GM19240 (cell line): Measurements from ENCODE around the gene NMNAT1.
"Not testable (repeated sequence)": the region's sequence is repeated elsewhere in the genome, so short reads cannot be mapped to it uniquely, and the experiment has no call there.

Experiments used
- DNase-seq: peaks from one replicate; pipeline ENCODE4 v3.0.0; 2011; ENCODE audit warnings: low spot score; ENCODE audit not compliant: insufficient read length

Gene NMNAT1

DNA sequence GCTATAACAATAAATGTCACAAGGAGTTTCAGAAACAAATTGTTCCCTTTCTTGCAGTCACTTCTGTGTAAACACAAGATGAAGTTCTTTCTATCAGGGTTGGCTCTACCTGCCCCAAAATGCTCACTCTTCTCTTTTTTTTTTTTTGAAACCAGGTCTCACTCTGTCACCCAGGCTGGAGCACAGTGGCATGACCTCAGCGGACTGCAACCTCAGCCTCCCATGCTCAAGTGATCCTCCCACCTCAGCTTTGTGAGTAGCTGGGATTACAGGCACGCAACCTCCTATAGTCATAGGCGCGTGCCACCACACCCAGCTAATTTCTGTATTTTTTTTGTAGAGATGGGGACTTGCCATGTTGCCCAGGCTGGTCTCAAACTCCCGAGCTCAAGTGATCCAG lies 22.7 kb upstream of the NMNAT1 start:
- no peak for DNase-seq

DNA sequence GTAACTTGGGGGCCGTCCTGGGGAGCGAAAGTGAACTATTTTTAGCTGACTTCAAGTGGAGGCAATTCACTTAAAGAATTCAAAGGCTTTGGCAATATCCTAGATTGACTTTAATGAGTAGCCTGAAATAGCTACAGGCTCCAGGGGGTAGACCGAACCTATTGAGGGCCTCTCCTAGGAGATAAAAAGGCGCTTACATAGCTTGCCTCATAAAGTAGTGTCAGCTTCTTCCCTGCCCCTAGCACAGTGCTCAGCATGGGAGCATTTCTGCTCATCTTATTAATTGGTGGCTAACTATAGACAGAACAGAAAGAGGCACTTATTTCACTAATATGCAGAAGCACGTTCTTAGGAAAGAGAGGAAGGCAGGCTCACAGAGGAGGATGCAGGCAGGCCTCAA lies 20.9 kb upstream of the NMNAT1 start:
- no peak for DNase-seq

DNA sequence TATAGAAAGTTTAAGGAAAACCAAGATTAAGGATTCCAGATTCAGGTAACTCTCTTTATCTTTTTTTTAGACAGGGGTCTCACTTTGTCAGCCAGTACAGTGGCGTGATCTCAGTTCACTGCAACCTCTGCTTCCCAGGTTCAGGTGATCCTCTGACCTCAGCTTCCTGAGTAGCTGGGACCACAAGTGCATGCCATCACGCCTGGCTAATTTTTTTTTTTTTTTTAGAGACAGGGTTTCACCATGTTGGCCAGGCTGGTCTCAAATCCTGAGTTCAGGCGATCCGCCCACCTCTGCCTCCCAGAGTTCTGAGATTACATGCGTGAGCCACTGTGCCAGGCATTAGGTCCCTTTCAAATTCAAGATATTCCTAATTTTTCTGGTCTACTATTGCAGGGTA lies 16.0 kb upstream of the NMNAT1 start:
- no peak for DNase-seq

DNA sequence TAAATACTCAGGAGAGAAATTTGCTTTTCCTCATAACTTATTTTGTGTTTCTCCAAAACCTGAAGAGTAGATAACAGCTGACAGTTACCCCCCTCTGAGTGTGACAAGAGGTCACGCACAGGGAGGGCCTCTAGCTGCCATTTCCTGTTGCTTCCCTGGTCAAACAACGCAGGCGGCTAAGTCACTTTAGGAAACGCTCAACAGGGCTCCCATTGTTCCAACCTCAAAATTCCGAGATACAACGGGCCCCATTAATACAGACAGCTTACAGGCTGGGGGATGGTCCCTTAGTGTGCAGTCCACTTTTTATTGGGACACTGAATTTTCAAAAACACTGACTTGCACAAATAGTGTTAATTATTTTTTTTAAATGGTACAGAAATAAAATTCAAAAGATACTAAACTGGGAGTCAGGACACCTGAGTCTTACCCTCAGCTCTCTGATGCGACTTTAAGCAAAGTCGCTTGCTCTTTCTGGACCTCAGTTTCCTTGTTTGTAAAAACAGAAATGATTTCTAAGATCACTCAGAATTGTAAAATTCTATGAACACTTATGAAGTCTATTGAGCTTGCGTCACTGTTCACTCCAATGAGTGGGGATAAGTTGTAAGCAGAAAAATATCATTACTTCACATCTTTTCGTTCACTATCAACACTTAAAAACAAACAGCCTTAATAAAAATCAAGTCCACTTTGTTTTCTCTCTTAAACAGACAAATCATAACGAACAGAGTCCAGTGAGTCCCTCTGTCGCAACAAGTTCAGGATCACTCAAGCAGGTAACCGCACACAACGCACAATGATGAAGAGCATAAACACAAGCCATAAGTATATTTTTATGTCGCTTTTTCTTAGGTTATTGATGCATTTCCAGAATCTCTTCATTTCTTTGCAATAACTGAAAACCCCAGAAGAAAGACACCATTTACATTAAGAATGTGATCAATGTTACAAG lies 13.6 kb upstream of the NMNAT1 start:
- no peak for DNase-seq

DNA sequence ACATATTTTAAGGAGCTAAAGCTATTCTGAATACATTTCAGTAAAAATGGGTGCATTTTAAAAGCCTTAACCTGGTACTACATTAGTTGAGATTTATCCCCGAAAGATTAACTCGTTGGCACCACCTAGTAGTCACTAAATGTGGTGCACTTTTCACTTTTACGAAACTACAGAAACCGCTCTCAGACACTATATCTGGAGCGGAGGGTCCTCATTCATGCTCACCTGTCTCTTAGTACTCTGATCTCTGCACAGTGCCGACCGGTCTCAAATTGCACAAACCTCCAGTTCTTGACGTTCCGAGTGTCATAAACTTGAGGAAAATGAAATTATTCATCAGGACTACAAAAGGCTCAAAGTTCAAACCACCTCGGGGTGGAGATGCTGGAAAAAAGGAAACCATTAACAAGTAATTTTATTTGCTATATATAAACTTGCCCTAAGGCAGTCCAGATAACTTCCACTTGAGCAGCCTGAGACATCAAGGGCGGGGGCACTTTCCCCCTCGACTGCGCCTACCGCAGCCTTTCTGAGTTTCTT lies 806 bp upstream of the NMNAT1 start:
- peak; percentile 5 for DNase-seq

DNA sequence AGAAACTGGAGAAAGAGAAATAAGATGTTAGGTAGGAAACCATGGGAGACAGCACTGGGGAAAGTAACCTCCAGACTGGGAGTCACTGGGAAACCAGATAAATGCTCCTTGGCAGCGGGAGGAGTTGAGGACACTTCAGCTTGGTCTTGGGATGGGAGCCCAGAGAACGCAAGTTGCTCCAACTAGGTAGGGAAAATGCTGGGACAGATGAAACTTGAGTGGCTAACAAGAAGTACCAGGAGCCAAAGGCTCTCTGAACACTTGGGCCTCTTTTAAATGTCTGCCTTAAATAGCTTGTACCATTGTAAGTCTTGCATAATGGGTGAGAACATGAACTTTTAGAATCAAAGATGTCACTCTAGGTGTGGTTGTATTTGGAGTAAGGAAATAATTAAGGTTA lies 3.0 kb downstream of the NMNAT1 start:
- no peak for DNase-seq

DNA sequence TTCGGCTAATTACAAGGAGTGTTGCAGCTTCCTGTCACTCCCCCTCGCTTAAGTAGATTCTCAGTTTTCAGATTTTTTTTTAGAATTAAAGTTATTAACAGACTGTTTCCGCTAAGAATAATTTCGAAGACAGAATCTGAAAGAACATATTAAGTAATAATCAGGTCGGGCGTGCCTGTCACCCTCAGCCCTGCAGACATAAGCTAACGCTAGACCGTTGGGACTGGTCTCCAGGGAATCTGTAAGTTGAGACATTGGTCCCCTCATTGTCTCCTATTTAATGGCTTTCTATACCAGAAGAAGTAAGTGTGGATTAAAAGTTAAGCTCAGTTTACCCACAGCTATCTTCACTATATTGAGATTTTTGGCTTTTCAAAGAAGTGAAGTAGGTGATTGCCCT lies 14.5 kb downstream of the NMNAT1 start:
- DNase-seq: no peak

DNA sequence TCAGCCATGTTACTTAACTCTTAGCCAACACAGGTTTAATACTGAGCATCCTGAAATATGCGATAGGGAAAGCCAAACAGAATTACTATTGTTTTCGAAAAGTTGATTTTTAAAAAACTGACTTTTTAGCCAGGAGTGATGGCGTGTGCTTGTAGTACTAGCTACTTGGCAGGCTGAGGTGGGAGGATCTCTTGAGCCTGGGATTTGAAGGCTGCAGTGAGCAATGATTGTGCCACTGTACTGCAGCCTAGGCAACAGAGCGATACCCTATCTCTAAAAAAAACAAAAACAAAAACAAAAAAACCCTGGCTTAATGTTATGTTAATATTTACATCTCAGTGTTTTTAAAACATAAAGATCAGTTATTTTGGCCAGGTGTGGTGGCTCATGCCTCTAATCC lies 16.7 kb downstream of the NMNAT1 start:
- DNase-seq: no peak

DNA sequence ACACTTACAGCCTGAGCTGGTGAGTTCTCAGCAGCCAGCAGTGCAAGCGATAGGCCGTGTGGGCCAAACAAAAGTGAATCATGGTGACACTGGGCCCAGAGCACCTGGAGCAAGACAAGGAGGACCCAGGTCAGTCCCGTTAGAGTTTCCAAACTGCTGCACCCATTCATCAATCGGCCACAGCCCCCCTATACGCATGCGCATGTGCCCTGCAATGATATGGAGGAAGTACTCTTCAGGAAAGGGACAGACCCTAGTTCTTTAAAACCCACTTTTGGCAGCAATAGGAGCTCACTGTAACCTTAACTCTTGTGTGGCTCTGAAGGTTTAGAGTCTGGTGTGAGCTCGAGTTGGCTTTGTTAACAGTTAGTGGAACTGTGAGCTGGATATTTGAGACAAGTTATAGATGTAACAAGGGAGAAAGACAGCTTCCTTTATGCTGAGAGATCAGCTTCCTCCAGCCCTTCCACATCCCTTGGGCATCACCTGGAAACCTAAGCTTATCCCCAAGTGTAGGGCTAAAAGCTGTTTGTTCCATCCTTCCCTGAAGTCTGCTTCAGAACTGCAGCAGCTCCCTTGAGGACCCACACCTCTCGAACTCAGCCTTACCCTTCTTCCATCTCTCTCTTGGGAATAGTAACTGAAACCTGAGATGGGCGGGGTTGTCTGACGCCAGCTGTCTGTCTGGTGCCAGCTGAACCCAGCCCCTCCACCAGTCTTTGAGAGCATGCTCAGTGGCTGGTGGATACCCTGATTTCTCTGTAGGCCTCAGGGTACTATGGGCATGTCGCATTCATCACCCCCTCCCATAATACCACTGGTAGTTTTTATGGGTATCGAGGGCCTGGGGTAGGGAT lies 17.7 kb downstream of the NMNAT1 start:
- peak; percentile 5 for DNase-seq

DNA sequence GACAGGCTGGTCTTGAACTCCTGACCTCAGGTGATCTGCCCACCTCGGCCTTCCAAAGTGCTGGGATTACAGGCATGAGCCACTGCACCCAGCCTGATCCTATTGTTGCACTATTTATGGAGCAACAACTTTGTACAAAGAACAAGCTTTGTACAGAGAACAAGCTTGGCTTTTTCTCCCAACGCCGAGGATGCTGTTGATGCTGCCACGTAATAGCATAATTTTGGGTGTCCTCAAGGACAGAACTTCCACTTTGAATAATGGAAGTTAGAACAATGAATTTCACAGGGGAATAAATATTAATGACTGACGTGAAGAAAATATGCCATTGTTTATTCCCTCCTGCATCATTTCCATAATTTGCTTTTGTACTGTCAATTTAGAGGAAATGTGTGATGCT lies 41.0 kb downstream of the NMNAT1 start:
- no peak for DNase-seq

DNA sequence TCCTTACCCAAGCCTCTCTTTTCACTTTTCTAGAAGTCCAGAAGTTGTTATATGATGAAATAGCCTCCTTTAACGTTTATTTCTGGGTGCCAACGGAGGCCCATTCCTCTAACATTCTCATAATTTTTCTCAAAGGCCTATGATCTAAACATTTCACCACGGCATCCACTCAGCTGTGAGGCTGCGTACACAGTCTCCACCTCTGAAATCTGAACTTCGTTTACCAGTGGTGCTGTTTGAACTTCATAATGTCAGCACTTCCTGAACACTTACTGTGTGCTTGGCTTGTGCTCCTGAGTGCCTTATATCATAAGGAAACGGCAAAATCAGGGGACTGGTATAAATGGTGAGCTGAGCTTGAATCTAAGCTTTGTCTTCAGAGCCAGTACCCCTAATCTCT lies 41.7 kb downstream of the NMNAT1 start:
- DNase-seq: no peak

DNA sequence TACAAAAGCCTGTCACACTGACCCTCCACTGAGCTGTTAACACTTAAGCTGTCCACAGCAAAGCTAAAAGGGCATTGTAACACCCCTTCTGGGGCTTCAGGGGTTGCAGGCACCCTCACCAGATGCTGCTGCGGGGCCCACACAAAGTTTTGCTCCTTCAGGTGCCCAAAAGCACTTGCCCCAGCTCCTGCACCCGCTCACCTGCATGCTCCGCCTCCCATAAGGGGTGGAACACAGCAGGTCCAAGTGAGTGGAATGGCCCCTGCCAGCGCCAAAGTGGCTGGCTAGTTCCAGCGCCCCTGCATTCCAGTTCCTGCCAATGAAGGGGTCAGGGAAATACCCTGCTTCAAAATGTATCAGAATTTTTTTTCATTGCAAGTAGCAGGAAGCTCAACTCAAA lies 46.5 kb downstream of the NMNAT1 start:
- no peak for DNase-seq

DNA sequence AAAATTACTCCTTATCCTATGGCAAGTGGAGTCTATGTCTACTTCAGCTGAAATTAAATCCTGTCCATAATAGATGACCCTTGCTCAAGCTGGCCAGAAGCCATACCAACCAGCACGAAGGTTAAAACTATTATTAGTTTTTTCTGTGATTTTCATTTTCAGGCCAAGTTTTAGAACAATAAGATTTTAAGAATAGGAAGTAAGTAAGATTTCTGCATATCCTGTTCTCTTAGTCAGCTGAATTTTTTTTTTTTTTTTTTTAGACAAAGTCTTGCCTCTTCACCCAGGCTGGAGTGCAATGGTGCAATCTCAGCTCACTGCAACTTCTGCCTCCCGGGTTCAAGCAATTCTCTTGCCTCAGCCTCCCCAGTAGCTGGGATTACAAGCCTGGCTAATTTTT lies 47.7 kb downstream of the NMNAT1 start:
- DNase-seq: no peak

DNA sequence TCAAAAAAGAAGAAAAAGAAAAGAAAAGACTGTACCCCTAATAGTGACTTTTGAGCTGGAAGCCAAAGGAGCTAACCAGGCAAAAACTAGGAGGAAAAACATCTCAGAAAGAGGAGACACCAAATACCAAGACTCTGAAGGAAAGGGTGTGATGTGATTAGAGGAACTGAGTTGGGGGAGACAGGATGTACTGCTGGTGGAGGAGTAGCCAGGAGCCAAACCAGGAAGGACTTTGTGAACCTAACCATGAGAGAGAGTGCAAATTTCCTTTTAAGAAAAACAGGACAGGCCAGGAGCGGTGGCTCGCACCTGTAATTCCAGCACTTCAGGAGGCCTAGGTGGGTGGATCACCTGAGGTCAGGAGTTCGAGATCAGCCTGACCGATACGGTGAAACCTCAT lies 49.6 kb downstream of the NMNAT1 start:
- no peak for DNase-seq

DNA sequence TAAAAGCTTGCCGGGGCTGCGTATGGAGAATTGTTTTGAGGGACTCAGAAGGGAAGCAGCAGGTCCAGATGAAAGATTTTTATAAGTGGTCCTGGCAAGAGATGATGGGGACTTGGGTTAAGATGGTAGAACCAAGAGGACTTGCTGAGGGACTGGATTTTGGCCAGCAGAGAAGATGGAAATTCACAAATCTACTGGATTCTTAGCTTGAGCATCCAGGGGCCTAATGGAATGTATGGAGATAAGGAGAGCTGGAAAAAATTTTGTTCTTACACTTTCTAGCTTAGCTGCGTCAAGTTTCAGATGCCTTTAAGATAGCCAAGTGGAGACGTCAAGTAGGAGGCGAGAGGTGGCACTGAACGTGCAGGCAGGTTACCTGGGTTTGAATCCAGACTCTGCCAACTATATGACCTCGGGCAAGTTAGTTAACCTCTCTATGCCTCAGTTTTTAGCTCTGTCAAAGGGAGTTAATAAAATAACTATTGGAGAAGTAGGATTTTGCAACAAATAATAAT lies 50.3 kb downstream of the NMNAT1 start:
- DNase-seq: no peak

DNA sequence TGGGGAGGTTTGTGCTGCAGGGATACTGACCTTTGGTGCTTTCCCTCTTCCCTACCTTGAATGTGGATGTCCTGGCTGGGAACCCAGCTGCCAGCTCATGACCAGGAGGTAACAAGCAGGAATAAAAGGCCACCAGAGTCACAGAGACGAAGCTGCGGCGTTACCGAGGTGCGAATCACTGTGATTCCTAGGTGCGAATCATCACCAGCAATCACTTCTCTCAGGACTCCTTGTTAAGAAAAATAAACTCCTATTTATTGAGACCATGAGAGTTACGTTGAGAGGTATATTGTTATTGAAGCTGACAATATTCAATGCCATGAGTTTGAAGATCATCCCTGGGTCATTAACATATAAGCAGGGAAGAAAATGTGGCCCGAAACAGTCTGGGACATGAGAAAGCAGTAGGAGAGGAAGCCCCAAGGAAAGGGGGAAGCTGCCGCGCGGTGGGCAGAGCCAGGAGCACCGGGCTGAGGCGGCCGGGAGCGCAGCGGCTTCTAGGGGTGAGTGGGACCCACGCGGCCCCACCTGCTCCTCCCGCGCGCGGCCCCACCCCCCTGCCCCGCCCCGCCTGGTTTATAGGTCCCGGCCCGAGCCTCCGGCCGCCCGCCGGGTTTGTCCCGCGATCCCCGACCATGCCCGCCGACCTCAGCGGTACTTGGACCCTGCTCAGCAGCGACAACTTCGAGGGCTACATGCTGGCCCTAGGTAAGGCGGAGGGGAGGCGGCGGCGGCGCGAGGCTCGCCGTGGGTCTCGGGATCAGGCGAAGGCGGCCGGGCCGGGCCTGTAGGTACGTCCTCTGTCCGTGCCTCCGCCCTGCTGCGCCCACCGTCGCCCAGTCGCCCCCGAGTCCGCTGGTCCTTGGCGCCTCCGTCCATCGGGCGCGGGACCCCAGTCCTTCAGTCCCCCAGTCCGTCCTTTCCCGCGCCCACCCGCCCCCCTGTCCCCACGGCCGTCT lies 53.6 kb downstream of the NMNAT1 start, which contains the start of gene RBP7:
TSS of gene RBP7 (plus strand) at position 605 of the 959 bp plus-strand sequence. CDS start at position 636, 31 bp downstream.
- no peak for DNase-seq

DNA sequence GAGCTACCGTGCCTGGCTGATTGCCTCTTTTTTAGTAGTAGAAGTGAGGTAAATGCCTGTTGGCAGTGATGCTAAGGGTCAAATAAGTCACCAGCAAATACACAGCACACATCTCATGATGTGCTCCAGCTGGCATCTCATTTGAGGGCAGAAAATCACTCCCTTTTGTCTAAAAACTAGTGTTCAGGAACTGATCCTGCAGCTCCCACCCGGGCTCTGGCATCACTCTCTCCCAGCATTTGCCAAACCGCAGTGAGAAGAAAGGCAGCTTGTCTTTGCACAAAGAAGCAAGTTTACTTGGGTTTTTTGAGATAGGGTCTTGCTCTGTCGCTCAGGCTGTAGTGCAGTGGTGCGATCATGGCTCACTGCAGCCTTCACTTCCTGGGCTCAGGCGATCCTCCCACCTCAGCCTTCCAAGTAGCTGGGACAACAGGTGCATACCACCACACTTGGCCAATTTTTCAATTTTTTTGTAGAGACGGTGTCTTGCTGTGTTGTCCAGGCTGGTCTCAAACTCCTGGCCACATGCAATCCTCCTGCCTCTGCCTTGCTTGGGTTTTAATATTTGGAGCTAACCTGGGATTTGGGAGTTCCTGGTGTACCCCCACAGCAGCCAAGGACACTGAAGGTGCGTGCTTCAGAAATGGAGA lies 57.9 kb downstream of the NMNAT1 start:
- DNase-seq: no peak

DNA sequence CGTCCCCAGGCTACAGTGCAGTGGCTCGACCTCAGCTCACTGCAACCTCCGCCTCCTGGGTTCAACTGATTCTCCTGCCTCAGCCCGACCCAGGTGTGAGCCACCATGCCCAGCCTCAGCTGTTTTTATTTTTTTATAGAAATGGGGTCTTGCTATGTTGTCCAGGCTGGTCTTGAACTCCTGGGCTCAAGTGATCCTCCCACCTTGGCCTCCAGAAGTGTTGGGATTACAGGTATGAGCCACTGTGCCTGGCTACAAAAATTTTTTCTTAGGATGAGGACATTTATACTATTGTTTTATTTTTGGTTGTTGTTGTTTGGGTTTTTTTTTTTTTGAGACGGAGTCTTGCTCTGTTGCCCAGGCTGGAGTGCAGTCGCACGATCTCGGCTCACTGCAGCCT lies 62.0 kb downstream of the NMNAT1 start:
- DNase-seq: not testable (repeated sequence)

DNA sequence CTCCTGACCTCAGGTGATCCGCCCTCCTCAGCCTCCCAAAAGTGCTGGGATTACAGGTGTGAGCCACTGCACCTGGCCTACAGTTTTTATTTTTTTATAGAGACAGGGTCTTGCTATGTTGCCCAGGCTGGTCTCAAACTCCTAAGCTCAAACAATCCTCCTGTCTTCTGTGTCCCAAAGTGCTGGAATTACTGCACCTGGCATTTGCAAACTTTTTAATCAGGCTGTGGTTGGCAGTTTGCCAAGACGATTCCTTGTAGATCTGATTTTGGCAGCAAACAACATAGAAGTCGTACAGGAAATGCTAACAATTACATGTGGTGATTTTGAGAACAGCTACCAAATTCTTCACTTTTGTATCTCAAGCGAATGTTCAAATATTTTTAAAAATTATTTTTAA lies 63.9 kb downstream of the NMNAT1 start:
- no peak for DNase-seq

DNA sequence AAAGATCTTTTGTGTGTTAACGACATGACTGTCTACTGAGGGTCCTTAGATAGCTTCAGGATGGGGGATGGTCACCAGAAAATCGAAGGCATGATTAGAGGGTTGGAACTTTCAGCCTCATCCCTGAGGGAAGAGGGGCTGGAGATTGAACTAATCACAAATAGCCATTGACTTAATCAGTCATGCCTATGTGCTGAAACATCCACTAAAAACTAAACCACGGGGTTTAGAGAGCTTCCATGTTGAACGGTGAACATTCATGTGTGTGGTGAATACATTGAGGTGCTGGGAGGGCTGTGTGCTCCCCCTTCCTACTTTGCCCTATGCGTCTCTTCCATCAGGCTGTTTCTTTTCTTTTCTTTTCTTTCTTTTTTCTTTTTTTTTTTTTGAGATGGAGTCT lies 70.7 kb downstream of the NMNAT1 start:
- DNase-seq: no peak
